Measurements from ENCODE around the gene GARNL3. TPM values are rescaled to one million over a fixed set of nuclear protein-coding genes. Genes with fewer than 3 reads are reported as not detected.

Gene GARNL3
- total RNA-seq, 1 experiment from 2014 or later: 15.5 TPM

GRCh38 chr9:127277770-127278169 is 13.2 kb downstream of the GARNL3 start:
- H3K4me1 ChIP-seq (ENCODE audit: insufficient read depth, low read length): peaks cover 10% of the 10 kb centered on the region
- no peak overlapping the region for H3K4me2 ChIP-seq (ENCODE audit: low read length)
- H3K27me3 ChIP-seq (ENCODE audit: low read length): no peaks in the 10 kb centered on the region
- no peak overlapping the region for H3K9ac ChIP-seq (ENCODE audit: low read length)
- no peaks in the 10 kb centered on the region for H3K79me2 ChIP-seq (ENCODE audit: low read length)
- ChIA-PET POLR2A (ENCODE audit: unreplicated experiment) (interaction anchor here (0.6 kb wide), 1 partner anchor 104 kb away, joined by 3 read pairs; no protein-coding TSS in a partner anchor), CTCF (no interaction called here)
- no peak overlapping the region for H2AFZ ChIP-seq (ENCODE audit: low read length)
- ATAC-seq (no peak), DNase-seq (no peak)
- intact Hi-C loops (cut with micrococcal nuclease): no loop called here
- no peaks in the 10 kb centered on the region for H3K9me2 ChIP-seq (replicated peaks; ENCODE audit: low read length)
- H3F3A ChIP-seq (ENCODE audit: low read length, unreplicated experiment): no peaks in the 10 kb centered on the region
- no peaks in the 10 kb centered on the region for H4K20me1 ChIP-seq (ENCODE audit: low read length)
- TF ChIP-seq CTCF (conservative IDR thresholded peaks at IDR 0.05; ENCODE audit: low read depth, low read length) (no peak), EZH2phosphoT487 (IDR thresholded peaks at IDR 0.05; ENCODE audit: borderline replicate concordance, low read length) (no peak), EZH2 (IDR thresholded peaks at IDR 0.05; ENCODE audit: low read length, unreplicated experiment) (no peak)
- no peaks in the 10 kb centered on the region for H3K9me3 ChIP-seq (ENCODE audit: low read length)
- no TSS peak for BruUV-seq (replicated peaks)
- H3K4me3 ChIP-seq (ENCODE audit: low read length): no peak overlapping the region
- H3K27ac ChIP-seq (ENCODE audit: low read length): no peak overlapping the region
- H3K36me3 ChIP-seq (ENCODE audit: low read depth, low read length): no peaks in the 10 kb centered on the region

- intact Hi-C loops (cut with micrococcal nuclease): no loop called here
- no peaks in the 10 kb centered on the region for H3K9me3 ChIP-seq (ENCODE audit: low read length)
- no peaks in the 10 kb centered on the region for H3K27me3 ChIP-seq (ENCODE audit: low read length)
- no peaks in the 10 kb centered on the region for H3K79me2 ChIP-seq (ENCODE audit: low read length)
- H4K20me1 ChIP-seq (ENCODE audit: low read length): no peaks in the 10 kb centered on the region
- H2AFZ ChIP-seq (ENCODE audit: low read length): no peak overlapping the region
- H3K4me3 ChIP-seq (ENCODE audit: low read length): no peak overlapping the region
- DNase-seq: peak; percentile 49
- no peaks in the 10 kb centered on the region for H3K36me3 ChIP-seq (ENCODE audit: low read depth, low read length)
- peak; percentile 53 for ATAC-seq
- no peak overlapping the region for H3K27ac ChIP-seq (ENCODE audit: low read length)
- H3K9me2 ChIP-seq (replicated peaks; ENCODE audit: low read length): no peaks in the 10 kb centered on the region
- POLR2A ChIA-PET (ENCODE audit: unreplicated experiment): no interaction called here
- BruUV-seq (replicated peaks): no TSS peak
- CTCF ChIA-PET: no interaction called here
- no peaks in the 10 kb centered on the region for H3F3A ChIP-seq (ENCODE audit: low read length, unreplicated experiment)
- no peak overlapping the region for H3K4me2 ChIP-seq (ENCODE audit: low read length)
- H3K9ac ChIP-seq (ENCODE audit: low read length): no peak overlapping the region
- TF ChIP-seq EZH2phosphoT487 (IDR thresholded peaks at IDR 0.05; ENCODE audit: borderline replicate concordance, low read length): no peak
- no peak for TF ChIP-seq EZH2 (IDR thresholded peaks at IDR 0.05; ENCODE audit: low read length, unreplicated experiment)
- no peak for TF ChIP-seq CTCF (conservative IDR thresholded peaks at IDR 0.05; ENCODE audit: low read depth, low read length)
- H3K4me1 ChIP-seq (ENCODE audit: insufficient read depth, low read length): peaks cover 10% of the 10 kb centered on the region
Measured at GRCh38 chr9:127278372-127278771, 13.8 kb downstream of the GARNL3 start.

GRCh38 chr9:127279717-127280285 is 15.2 kb downstream of the GARNL3 start:
- TF ChIP-seq EZH2 (IDR thresholded peaks at IDR 0.05; ENCODE audit: low read length, unreplicated experiment) (no peak), CTCF (conservative IDR thresholded peaks at IDR 0.05; ENCODE audit: low read depth, low read length) (no peak), EZH2phosphoT487 (IDR thresholded peaks at IDR 0.05; ENCODE audit: borderline replicate concordance, low read length) (no peak)
- no TSS peak for BruUV-seq (replicated peaks)
- Histone ChIP-seq H3K4me2 (ENCODE audit: low read length) (no peak overlapping the region), H3K4me3 (ENCODE audit: low read length) (no peak overlapping the region), H3K79me2 (ENCODE audit: low read length) (no peaks in the 10 kb centered on the region), H3K9ac (ENCODE audit: low read length) (no peak overlapping the region), H3K27me3 (ENCODE audit: low read length) (no peaks in the 10 kb centered on the region), H4K20me1 (ENCODE audit: low read length) (no peaks in the 10 kb centered on the region), H3K9me3 (ENCODE audit: low read length) (no peaks in the 10 kb centered on the region), H2AFZ (ENCODE audit: low read length) (no peak overlapping the region), H3F3A (ENCODE audit: low read length, unreplicated experiment) (no peaks in the 10 kb centered on the region), H3K27ac (ENCODE audit: low read length) (no peak overlapping the region), H3K9me2 (replicated peaks; ENCODE audit: low read length) (no peaks in the 10 kb centered on the region), H3K4me1 (ENCODE audit: insufficient read depth, low read length) (peaks cover 10% of the 10 kb centered on the region), H3K36me3 (ENCODE audit: low read depth, low read length) (no peaks in the 10 kb centered on the region)
- intact Hi-C loops (cut with micrococcal nuclease): loop anchor here (5.0 kb wide), 1 partner anchor 58 kb away; no protein-coding TSS in a partner anchor
- ChIA-PET CTCF (no interaction called here), POLR2A (ENCODE audit: unreplicated experiment) (interaction anchor here (0.5 kb wide), 1 partner anchor 36 kb away, joined by 3 read pairs; no protein-coding TSS in a partner anchor)
- ATAC-seq (no peak), DNase-seq (no peak)

Measured in PC-3 (cell line).